ENCODE measurements around the gene ZNF773. TPM values are rescaled to one million over a fixed set of nuclear protein-coding genes. Genes with fewer than 3 reads are reported as not detected.

ZNF773 gene
- polyA plus RNA-seq, 1 donor from 2014 or later, result 23.3 TPM

DNA sequence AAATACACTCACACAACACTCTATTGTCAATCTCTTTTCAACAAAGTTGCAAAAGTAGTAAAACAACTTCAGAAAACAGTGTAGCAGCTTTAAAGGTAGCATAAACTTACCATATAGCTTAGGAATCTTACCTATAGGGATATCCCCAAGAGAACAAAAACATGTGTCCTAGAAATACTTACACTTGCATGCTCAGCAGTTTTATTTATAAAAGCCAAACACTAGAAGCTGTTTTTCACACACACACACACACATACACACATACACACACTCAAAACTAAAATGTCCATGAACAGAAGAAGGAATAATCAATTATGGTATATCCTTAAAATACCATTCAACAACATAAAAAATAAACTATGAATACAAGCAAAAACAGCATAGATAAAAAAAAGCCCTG, 11.7 kb downstream of the ZNF773 start:
- Histone ChIP-seq H3K27ac (ENCODE audit: low read length) (no peak overlapping the region), H3K9me3 (ENCODE audit: low read length) (peaks cover 16% of the 10 kb centered on the region), H3K9me2 (ENCODE audit: insufficient read depth, low read length) (no peaks in the 10 kb centered on the region), H3F3A (ENCODE audit: insufficient read depth, low read length, poor library complexity, severe bottlenecking) (no peaks in the 10 kb centered on the region), H4K20me1 (ENCODE audit: insufficient read depth) (no peaks in the 10 kb centered on the region), H3K27me3 (ENCODE audit: insufficient read depth, low read depth, low read length) (no peaks in the 10 kb centered on the region), H2AFZ (ENCODE audit: low read depth, low read length) (no peak overlapping the region), H3K79me2 (replicated peaks; ENCODE audit: insufficient read depth, low read length) (no peaks in the 10 kb centered on the region), H3K4me3 (ENCODE audit: low read length) (no peak overlapping the region), H3K9ac (ENCODE audit: low read length) (no peak overlapping the region), H3K36me3 (ENCODE audit: insufficient read depth, low read length) (peaks cover 22% of the 10 kb centered on the region), H3K4me2 (ENCODE audit: low read length) (no peak overlapping the region)
- TF ChIP-seq POLR2AphosphoS5 (IDR thresholded peaks at IDR 0.05), result no peak
- TF ChIP-seq MXI1 (conservative IDR thresholded peaks at IDR 0.05; ENCODE audit: poor library complexity, severe bottlenecking), result no peak
- TF ChIP-seq RAD21 (conservative IDR thresholded peaks at IDR 0.05), result no peak
- TF ChIP-seq EP300 (conservative IDR thresholded peaks at IDR 0.05; ENCODE audit: poor library complexity, severe bottlenecking), result no peak
- no peak for TF ChIP-seq SMC3 (conservative IDR thresholded peaks at IDR 0.05; ENCODE audit: poor library complexity)
- TF ChIP-seq EZH2 (IDR thresholded peaks at IDR 0.05; ENCODE audit: borderline replicate concordance, insufficient read depth, low read length, poor library complexity, severe bottlenecking), result no peak
- no peak for TF ChIP-seq TAF1 (IDR thresholded peaks at IDR 0.05; ENCODE audit: low read depth)
- TF ChIP-seq, protein P1, sequence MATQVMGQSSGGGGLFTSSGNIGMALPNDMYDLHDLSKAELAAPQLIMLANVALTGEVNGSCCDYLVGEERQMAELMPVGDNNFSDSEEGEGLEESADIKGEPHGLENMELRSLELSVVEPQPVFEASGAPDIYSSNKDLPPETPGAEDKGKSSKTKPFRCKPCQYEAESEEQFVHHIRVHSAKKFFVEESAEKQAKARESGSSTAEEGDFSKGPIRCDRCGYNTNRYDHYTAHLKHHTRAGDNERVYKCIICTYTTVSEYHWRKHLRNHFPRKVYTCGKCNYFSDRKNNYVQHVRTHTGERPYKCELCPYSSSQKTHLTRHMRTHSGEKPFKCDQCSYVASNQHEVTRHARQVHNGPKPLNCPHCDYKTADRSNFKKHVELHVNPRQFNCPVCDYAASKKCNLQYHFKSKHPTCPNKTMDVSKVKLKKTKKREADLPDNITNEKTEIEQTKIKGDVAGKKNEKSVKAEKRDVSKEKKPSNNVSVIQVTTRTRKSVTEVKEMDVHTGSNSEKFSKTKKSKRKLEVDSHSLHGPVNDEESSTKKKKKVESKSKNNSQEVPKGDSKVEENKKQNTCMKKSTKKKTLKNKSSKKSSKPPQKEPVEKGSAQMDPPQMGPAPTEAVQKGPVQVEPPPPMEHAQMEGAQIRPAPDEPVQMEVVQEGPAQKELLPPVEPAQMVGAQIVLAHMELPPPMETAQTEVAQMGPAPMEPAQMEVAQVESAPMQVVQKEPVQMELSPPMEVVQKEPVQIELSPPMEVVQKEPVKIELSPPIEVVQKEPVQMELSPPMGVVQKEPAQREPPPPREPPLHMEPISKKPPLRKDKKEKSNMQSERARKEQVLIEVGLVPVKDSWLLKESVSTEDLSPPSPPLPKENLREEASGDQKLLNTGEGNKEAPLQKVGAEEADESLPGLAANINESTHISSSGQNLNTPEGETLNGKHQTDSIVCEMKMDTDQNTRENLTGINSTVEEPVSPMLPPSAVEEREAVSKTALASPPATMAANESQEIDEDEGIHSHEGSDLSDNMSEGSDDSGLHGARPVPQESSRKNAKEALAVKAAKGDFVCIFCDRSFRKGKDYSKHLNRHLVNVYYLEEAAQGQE (IDR thresholded peaks at IDR 0.05; ENCODE audit: borderline replicate concordance), result no peak
- TF ChIP-seq, protein P2, sequence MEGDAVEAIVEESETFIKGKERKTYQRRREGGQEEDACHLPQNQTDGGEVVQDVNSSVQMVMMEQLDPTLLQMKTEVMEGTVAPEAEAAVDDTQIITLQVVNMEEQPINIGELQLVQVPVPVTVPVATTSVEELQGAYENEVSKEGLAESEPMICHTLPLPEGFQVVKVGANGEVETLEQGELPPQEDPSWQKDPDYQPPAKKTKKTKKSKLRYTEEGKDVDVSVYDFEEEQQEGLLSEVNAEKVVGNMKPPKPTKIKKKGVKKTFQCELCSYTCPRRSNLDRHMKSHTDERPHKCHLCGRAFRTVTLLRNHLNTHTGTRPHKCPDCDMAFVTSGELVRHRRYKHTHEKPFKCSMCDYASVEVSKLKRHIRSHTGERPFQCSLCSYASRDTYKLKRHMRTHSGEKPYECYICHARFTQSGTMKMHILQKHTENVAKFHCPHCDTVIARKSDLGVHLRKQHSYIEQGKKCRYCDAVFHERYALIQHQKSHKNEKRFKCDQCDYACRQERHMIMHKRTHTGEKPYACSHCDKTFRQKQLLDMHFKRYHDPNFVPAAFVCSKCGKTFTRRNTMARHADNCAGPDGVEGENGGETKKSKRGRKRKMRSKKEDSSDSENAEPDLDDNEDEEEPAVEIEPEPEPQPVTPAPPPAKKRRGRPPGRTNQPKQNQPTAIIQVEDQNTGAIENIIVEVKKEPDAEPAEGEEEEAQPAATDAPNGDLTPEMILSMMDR (IDR thresholded peaks at IDR 0.05; ENCODE audit: poor library complexity, severe bottlenecking), result no peak

DNA sequence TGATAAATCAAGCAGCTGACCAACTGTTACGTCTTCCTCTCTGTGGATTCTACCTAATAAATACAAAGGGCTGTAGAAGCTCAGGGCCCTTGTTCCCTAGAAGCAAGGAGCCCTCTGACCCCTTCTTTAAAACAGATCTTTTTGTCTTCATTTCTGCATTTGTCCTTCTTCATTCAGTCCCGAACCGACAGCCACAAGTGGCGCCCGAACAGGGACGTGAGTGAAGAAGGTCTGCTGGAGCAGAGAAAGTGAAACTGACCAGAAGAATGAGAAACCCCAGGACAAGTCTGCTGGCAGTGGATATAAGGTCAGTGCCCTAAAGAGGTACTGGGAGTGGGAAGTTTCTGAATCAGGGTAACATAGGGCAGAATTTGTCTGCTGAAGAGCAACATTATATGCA, 13.1 kb downstream of the ZNF773 start:
- Histone ChIP-seq H3K27ac (ENCODE audit: low read length) (no peak overlapping the region), H2AFZ (ENCODE audit: low read depth, low read length) (no peak overlapping the region), H3K9me3 (ENCODE audit: low read length) (peaks cover 16% of the 10 kb centered on the region), H3K36me3 (ENCODE audit: insufficient read depth, low read length) (peaks cover 27% of the 10 kb centered on the region), H3K9me2 (ENCODE audit: insufficient read depth, low read length) (no peaks in the 10 kb centered on the region), H3K27me3 (ENCODE audit: insufficient read depth, low read depth, low read length) (no peaks in the 10 kb centered on the region), H3K4me2 (ENCODE audit: low read length) (no peak overlapping the region), H3K79me2 (replicated peaks; ENCODE audit: insufficient read depth, low read length) (no peaks in the 10 kb centered on the region), H3K9ac (ENCODE audit: low read length) (no peak overlapping the region), H3F3A (ENCODE audit: insufficient read depth, low read length, poor library complexity, severe bottlenecking) (no peaks in the 10 kb centered on the region), H3K4me3 (ENCODE audit: low read length) (no peak overlapping the region), H4K20me1 (ENCODE audit: insufficient read depth) (no peaks in the 10 kb centered on the region)
- TF ChIP-seq SMC3 (conservative IDR thresholded peaks at IDR 0.05; ENCODE audit: poor library complexity) (no peak), RAD21 (conservative IDR thresholded peaks at IDR 0.05) (no peak), EZH2 (IDR thresholded peaks at IDR 0.05; ENCODE audit: borderline replicate concordance, insufficient read depth, low read length, poor library complexity, severe bottlenecking) (no peak), EP300 (conservative IDR thresholded peaks at IDR 0.05; ENCODE audit: poor library complexity, severe bottlenecking) (no peak), TAF1 (IDR thresholded peaks at IDR 0.05; ENCODE audit: low read depth) (no peak), POLR2AphosphoS5 (IDR thresholded peaks at IDR 0.05) (no peak), MXI1 (conservative IDR thresholded peaks at IDR 0.05; ENCODE audit: poor library complexity, severe bottlenecking) (no peak)
- TF ChIP-seq, protein P1 (IDR thresholded peaks at IDR 0.05; ENCODE audit: borderline replicate concordance), result no peak
- TF ChIP-seq, protein P2 (IDR thresholded peaks at IDR 0.05; ENCODE audit: poor library complexity, severe bottlenecking), result no peak

All from neural cell (in vitro differentiated cells).